Hepatocyte (in vitro differentiated cells): ENCODE data around the gene SELENOV.
A peak's percentile ranks its signal among the peaks of the same experiment; 100 is the strongest.

Experiments used
- CTCF ChIP-seq: fragments of 200-600 bp; sonication (generic); IDR thresholded peaks from 2 replicates; pipeline ENCODE4 v1.5.1; 2016; ENCODE audit warnings: antibody characterized with exemption, mild to moderate bottlenecking; ENCODE audit not compliant: poor library complexity
- EZH2 ChIP-seq: fragments of 200-600 bp; sonication (generic); IDR thresholded peaks from 2 replicates; pipeline ENCODE4 v1.6.1; 2016; ENCODE audit warnings: antibody characterized with exemption, mild to moderate bottlenecking, borderline replicate concordance
- EZH2phosphoT487 ChIP-seq: fragments of 200-600 bp; sonication (generic); IDR thresholded peaks from one replicate; pipeline ENCODE4 v1.6.1; 2018; ENCODE audit warnings: antibody characterized with exemption, mild to moderate bottlenecking, low read depth, moderate library complexity; ENCODE audit not compliant: unreplicated experiment, severe bottlenecking

- no peak for TF ChIP-seq EZH2phosphoT487
- TF ChIP-seq EZH2: peak; percentile 61
- TF ChIP-seq CTCF: peak; percentile 49
Measured at GRCh38 chr19:39497996-39498797, 16.7 kb upstream of the SELENOV start.
